GM23338 (cell line): ENCODE results near the gene CD300E. TPM values are rescaled to one million over a fixed set of nuclear protein-coding genes. Genes with fewer than 3 reads are reported as not detected.

Experiments
- ATAC-seq: fragments of 200-7000 bp; cut with Tn5 transposase; 3 replicates; pipeline ENCODE4 v1.9.1; 2020
- DNase-seq: peaks from one replicate; pipeline ENCODE4 v3.0.0-alpha.2; 2015; ENCODE audit warnings: low spot score
- H2AFZ ChIP-seq: fragments of 200-600 bp; sonication (generic); 2 replicates; pipeline ENCODE4 v1.8.0; 2016; ENCODE audit warnings: antibody characterized with exemption, mild to moderate bottlenecking, moderate library complexity
- H3F3A ChIP-seq: fragments of 200-600 bp; sonication (generic); replicated peaks from 2 replicates; pipeline ENCODE4 v1.8.0; 2017; ENCODE audit warnings: antibody characterized with exemption, mixed run types, low read depth
- H3K27ac ChIP-seq: fragments of 200-600 bp; sonication (generic); 2 replicates; pipeline ENCODE4 v1.6.1; 2016; ENCODE audit warnings: low read depth
- H3K27me3 ChIP-seq: fragments of 200-600 bp; sonication (generic); 2 replicates; pipeline ENCODE4 v1.8.0; 2016; ENCODE audit warnings: mild to moderate bottlenecking, mixed run types, moderate library complexity; ENCODE audit not compliant: insufficient read depth
- H3K36me3 ChIP-seq: fragments of 200-600 bp; sonication (generic); 2 replicates; pipeline ENCODE4 v1.8.0; 2016; ENCODE audit warnings: mild to moderate bottlenecking; ENCODE audit not compliant: insufficient read depth
- H3K4me1 ChIP-seq: fragments of 200-600 bp; sonication (generic); 2 replicates; pipeline ENCODE4 v1.8.0; 2016; ENCODE audit warnings: mild to moderate bottlenecking, moderate library complexity; ENCODE audit not compliant: insufficient read depth
- H3K4me2 ChIP-seq: fragments of 200-600 bp; sonication (generic); 2 replicates; pipeline ENCODE4 v1.7.1; 2017; ENCODE audit warnings: mixed run types
- H3K4me3 ChIP-seq: fragments of 200-600 bp; sonication (generic); 2 replicates; pipeline ENCODE4 v1.6.1; 2016; ENCODE audit warnings: mixed run types
- H3K79me2 ChIP-seq: fragments of 200-600 bp; sonication (generic); replicated peaks from 2 replicates; pipeline ENCODE4 v1.8.0; 2017; ENCODE audit warnings: mild to moderate bottlenecking; ENCODE audit not compliant: insufficient read depth
- H3K9me2 ChIP-seq: fragments of 200-600 bp; sonication (generic); 2 replicates; pipeline ENCODE4 v1.8.0; 2017; ENCODE audit not compliant: insufficient read depth
- H4K20me1 ChIP-seq: fragments of 200-600 bp; sonication (generic); replicated peaks from 2 replicates; pipeline ENCODE4 v1.8.0; 2017; ENCODE audit warnings: mild to moderate bottlenecking; ENCODE audit not compliant: insufficient read depth
- H3K27ac Mint-ChIP-seq: 2 replicates; pipeline ENCODE4 v1.8.0; 2020; ENCODE audit warnings: inconsistent platforms, mild to moderate bottlenecking, moderate library complexity, mixed read lengths
- H3K27me3 Mint-ChIP-seq: 3 replicates; pipeline ENCODE4 v1.8.0; 2022; ENCODE audit warnings: low read depth, mild to moderate bottlenecking, moderate library complexity, mixed read lengths, inconsistent platforms; ENCODE audit not compliant: insufficient read depth, poor library complexity
- H3K36me3 Mint-ChIP-seq: 3 replicates; pipeline ENCODE4 v1.8.0; 2021; ENCODE audit warnings: low read depth, mild to moderate bottlenecking, inconsistent platforms, moderate library complexity, mixed read lengths
- H3K4me1 Mint-ChIP-seq: 3 replicates; pipeline ENCODE4 v1.8.0; 2020; ENCODE audit warnings: mild to moderate bottlenecking, inconsistent platforms, mixed read lengths
- H3K4me3 Mint-ChIP-seq: 3 replicates; pipeline ENCODE4 v1.8.0; 2021; ENCODE audit warnings: moderate library complexity, mild to moderate bottlenecking, inconsistent platforms, mixed read lengths
- H3K9me3 Mint-ChIP-seq: 3 replicates; pipeline ENCODE4 v1.8.0; 2020; ENCODE audit warnings: moderate library complexity, mild to moderate bottlenecking, inconsistent platforms, mixed read lengths
- CREB1 ChIP-seq: fragments of 250-450 bp; sonication (Bioruptor Pico); IDR thresholded peaks from 2 replicates; pipeline ENCODE4 v1.5.0; 2020; ENCODE audit warnings: low read depth, mild to moderate bottlenecking, moderate library complexity
- EZH2 ChIP-seq: fragments of 200-600 bp; sonication (generic); IDR thresholded peaks from one replicate; pipeline ENCODE4 v1.8.0; 2017; ENCODE audit warnings: antibody characterized with exemption, mild to moderate bottlenecking, low read depth; ENCODE audit not compliant: unreplicated experiment
- EZH2phosphoT487 ChIP-seq: fragments of 200-600 bp; sonication (generic); IDR thresholded peaks from one replicate; pipeline ENCODE4 v1.8.1; 2018; ENCODE audit warnings: antibody characterized with exemption; ENCODE audit not compliant: unreplicated experiment
- JUNB ChIP-seq: IDR thresholded peaks from one replicate; pipeline ENCODE4 v1.6.1; 2016; ENCODE audit warnings: antibody characterized with exemption; ENCODE audit not compliant: unreplicated experiment
- POLR2AphosphoS5 ChIP-seq: IDR thresholded peaks from 2 replicates; pipeline ENCODE4 v1.6.1; 2016; ENCODE audit warnings: antibody characterized with exemption, low read depth
- STAT1 ChIP-seq: IDR thresholded peaks from one replicate; pipeline ENCODE4 v1.6.1; 2016; ENCODE audit warnings: antibody characterized with exemption; ENCODE audit not compliant: unreplicated experiment
- ZNF114 ChIP-seq: fragments of 250-450 bp; sonication (Bioruptor Pico); IDR thresholded peaks from 2 replicates; pipeline ENCODE4 v1.5.0; 2020; ENCODE audit warnings: mild to moderate bottlenecking, moderate library complexity
- polyA plus RNA-seq: library from polyadenylated mRNA; unstranded; fragments of >200 nt; fragmentation: Nextera tagmentation; extraction: Ambion mirVana; gene quantifications from 2 replicates; pipeline ENCODE4 v1.2.1, GENCODE V29; 2016
- total RNA-seq: library from RNA; depleted of rRNA; stranded (reverse); fragments of >200 nt; shearing (Covaris generic); gene quantifications from 2 replicates; pipeline ENCODE4 v1.2.3, GENCODE V29; 2014
- TF ChIP-seq, protein P1 (sequence below): IDR thresholded peaks from one replicate; pipeline ENCODE4 v1.6.1; 2018; ENCODE audit warnings: antibody characterized with exemption; ENCODE audit not compliant: unreplicated experiment
- TF ChIP-seq, protein P2 (sequence below): IDR thresholded peaks from 2 replicates; pipeline ENCODE4 v1.6.1; 2016; ENCODE audit warnings: antibody characterized with exemption
- TF ChIP-seq, protein P3 (sequence below), 2 experiments: fragments of 200-600 bp in 1 of 2; sonication (generic) in 1 of 2; conservative IDR thresholded peaks; 2 replicates each; pipeline versions ENCODE4 v1.5.1 to v1.6.1; 2016 to 2017; ENCODE audit warnings: antibody characterized with exemption in 2 of 2, low read depth in 2 of 2, mild to moderate bottlenecking in 2 of 2, moderate library complexity in 1 of 2

Gene CD300E
- total and polyA plus RNA-seq, 2 experiments from 2014 or later: not detected

DNA sequence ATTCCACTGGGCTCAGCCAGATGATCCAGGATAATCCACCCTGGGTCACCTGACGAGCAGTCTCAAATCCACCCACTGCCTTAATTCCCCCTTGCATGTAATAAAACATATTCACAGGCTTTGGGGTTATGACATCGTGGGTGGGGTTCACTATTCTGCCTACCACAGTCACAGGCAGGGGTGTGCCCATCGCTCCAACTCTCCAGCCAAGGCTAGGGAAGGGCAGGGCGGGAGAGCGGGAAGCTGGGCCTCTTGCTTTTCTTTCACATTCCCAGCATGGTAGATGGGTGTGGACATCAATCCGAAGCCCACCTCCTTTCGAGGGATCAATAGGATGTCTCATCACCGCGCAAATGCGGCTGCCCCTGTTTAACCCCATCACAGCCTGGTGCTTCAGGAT is 18.8 kb downstream of the CD300E start:
- H3K27me3 Mint-ChIP-seq: peaks cover 6% of the 10 kb centered on the region
- no peaks in the 10 kb centered on the region for H3K4me1 Mint-ChIP-seq

DNA sequence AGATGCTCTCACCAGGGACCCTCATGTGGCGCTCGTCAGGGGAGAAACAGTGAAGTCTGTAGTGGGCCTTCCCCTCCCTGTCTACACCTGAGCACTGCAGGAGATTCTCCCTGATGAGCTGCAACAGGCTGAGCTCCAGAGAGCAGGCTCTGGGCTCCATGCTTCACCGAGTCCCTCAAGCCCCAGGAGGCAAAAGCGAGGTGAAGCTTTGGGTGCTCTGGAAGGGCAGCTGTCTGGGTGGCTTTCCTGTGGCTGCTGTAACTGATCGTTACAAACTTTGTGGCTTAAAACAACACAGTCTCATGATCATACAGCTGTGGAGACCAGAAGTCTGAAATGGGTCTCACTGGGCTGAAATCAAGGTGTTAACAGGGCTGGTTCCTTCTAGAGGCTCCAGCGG is 19.3 kb downstream of the CD300E start:
- Histone ChIP-seq H3K4me3 (no peak overlapping the region), H3K4me2 (no peak overlapping the region), H4K20me1 (no peaks in the 10 kb centered on the region), H3K9me2 (no peaks in the 10 kb centered on the region), H3K4me1 (no peaks in the 10 kb centered on the region), H3F3A (no peaks in the 10 kb centered on the region), H2AFZ (no peak overlapping the region), H3K36me3 (no peaks in the 10 kb centered on the region), H3K27me3 (no peaks in the 10 kb centered on the region), H3K79me2 (no peaks in the 10 kb centered on the region), H3K27ac (no peak overlapping the region)
- no peak for ATAC-seq
- H3K9me3 Mint-ChIP-seq: no peaks in the 10 kb centered on the region
- H3K4me3 Mint-ChIP-seq: no peak overlapping the region
- no peaks in the 10 kb centered on the region for H3K36me3 Mint-ChIP-seq
- DNase-seq: no peak
- peaks cover 6% of the 10 kb centered on the region for H3K27me3 Mint-ChIP-seq
- H3K27ac Mint-ChIP-seq: no peak overlapping the region
- no peaks in the 10 kb centered on the region for H3K4me1 Mint-ChIP-seq
- TF ChIP-seq ZNF114 (CRISPR knock-in tag) (no peak), JUNB (no peak), POLR2AphosphoS5 (no peak), EZH2 (no peak), EZH2phosphoT487 (no peak)
- TF ChIP-seq, protein P1, sequence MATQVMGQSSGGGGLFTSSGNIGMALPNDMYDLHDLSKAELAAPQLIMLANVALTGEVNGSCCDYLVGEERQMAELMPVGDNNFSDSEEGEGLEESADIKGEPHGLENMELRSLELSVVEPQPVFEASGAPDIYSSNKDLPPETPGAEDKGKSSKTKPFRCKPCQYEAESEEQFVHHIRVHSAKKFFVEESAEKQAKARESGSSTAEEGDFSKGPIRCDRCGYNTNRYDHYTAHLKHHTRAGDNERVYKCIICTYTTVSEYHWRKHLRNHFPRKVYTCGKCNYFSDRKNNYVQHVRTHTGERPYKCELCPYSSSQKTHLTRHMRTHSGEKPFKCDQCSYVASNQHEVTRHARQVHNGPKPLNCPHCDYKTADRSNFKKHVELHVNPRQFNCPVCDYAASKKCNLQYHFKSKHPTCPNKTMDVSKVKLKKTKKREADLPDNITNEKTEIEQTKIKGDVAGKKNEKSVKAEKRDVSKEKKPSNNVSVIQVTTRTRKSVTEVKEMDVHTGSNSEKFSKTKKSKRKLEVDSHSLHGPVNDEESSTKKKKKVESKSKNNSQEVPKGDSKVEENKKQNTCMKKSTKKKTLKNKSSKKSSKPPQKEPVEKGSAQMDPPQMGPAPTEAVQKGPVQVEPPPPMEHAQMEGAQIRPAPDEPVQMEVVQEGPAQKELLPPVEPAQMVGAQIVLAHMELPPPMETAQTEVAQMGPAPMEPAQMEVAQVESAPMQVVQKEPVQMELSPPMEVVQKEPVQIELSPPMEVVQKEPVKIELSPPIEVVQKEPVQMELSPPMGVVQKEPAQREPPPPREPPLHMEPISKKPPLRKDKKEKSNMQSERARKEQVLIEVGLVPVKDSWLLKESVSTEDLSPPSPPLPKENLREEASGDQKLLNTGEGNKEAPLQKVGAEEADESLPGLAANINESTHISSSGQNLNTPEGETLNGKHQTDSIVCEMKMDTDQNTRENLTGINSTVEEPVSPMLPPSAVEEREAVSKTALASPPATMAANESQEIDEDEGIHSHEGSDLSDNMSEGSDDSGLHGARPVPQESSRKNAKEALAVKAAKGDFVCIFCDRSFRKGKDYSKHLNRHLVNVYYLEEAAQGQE: no peak
- TF ChIP-seq, protein P2, sequence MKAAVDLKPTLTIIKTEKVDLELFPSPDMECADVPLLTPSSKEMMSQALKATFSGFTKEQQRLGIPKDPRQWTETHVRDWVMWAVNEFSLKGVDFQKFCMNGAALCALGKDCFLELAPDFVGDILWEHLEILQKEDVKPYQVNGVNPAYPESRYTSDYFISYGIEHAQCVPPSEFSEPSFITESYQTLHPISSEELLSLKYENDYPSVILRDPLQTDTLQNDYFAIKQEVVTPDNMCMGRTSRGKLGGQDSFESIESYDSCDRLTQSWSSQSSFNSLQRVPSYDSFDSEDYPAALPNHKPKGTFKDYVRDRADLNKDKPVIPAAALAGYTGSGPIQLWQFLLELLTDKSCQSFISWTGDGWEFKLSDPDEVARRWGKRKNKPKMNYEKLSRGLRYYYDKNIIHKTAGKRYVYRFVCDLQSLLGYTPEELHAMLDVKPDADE: no peak

More for the DNA sequence above, 18.8 kb downstream of the CD300E start:
- H2AFZ ChIP-seq: no peak overlapping the region
- Mint-ChIP-seq H3K36me3 (no peaks in the 10 kb centered on the region), H3K27ac (no peak overlapping the region), H3K4me3 (no peak overlapping the region), H3K9me3 (no peaks in the 10 kb centered on the region)
- no peak overlapping the region for H3K4me2 ChIP-seq
- ATAC-seq (no peak), DNase-seq (no peak)
- no peaks in the 10 kb centered on the region for H3K9me2 ChIP-seq
- no peaks in the 10 kb centered on the region for H3F3A ChIP-seq
- no peaks in the 10 kb centered on the region for H3K4me1 ChIP-seq
- no peaks in the 10 kb centered on the region for H3K79me2 ChIP-seq
- TF ChIP-seq, protein P3, sequence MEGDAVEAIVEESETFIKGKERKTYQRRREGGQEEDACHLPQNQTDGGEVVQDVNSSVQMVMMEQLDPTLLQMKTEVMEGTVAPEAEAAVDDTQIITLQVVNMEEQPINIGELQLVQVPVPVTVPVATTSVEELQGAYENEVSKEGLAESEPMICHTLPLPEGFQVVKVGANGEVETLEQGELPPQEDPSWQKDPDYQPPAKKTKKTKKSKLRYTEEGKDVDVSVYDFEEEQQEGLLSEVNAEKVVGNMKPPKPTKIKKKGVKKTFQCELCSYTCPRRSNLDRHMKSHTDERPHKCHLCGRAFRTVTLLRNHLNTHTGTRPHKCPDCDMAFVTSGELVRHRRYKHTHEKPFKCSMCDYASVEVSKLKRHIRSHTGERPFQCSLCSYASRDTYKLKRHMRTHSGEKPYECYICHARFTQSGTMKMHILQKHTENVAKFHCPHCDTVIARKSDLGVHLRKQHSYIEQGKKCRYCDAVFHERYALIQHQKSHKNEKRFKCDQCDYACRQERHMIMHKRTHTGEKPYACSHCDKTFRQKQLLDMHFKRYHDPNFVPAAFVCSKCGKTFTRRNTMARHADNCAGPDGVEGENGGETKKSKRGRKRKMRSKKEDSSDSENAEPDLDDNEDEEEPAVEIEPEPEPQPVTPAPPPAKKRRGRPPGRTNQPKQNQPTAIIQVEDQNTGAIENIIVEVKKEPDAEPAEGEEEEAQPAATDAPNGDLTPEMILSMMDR (conservative IDR thresholded peaks at IDR 0.05; ENCODE audit: low read depth in 2 of 2): no peak
- TF ChIP-seq STAT1: no peak
- no peak for TF ChIP-seq JUNB
- TF ChIP-seq CREB1 (CRISPR knock-in tag): no peak
- no peak for TF ChIP-seq ZNF114 (CRISPR knock-in tag)
- no peak for TF ChIP-seq POLR2AphosphoS5
- H3K27ac ChIP-seq: no peak overlapping the region
- H4K20me1 ChIP-seq: no peaks in the 10 kb centered on the region
- H3K27me3 ChIP-seq: no peaks in the 10 kb centered on the region
- H3K4me3 ChIP-seq: no peak overlapping the region
- H3K36me3 ChIP-seq: no peaks in the 10 kb centered on the region
